ENCODE results near the gene CYTH3. TPM values are rescaled to one million over a fixed set of nuclear protein-coding genes. Genes with fewer than 3 reads are reported as not detected.

Gene CYTH3
- total and polyA plus RNA-seq, 2 of the 13 experiments (the other 11 are each of a cell fraction or from before 2014, with no cell fraction given): 3.1 to 3.8 TPM

DNA sequence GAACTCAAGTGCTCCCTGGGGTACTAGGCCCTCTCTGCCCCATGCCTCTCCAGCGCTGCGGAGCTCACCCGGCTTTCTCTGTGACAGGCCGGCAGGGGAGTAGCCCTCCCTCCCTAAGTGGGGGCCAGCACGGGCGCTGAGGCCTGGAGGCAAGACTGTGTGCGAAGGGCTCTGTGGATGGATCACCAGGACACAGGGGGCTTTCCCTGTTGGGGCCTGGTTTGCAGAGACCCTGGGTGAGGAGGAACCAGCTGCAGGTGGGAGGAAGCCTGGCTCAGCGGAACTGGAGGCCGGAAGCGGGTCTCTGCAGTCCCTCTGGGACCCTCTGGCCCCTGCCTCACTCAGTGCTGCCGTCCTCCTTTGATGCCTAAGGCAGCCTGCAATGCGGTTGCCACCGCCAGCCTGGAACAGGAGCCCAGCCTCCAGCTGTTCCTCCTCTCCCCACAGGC lies 106.0 kb downstream of the CYTH3 start:
- TF ChIP-seq MTA3 (CRISPR knock-in tag; IDR thresholded peaks at IDR 0.05) (no peak), TMF1 (CRISPR knock-in tag; IDR thresholded peaks at IDR 0.05; ENCODE audit: low read depth) (no peak), ZNF550 (CRISPR knock-in tag; IDR thresholded peaks at IDR 0.05; ENCODE audit: borderline replicate concordance) (no peak), EED (CRISPR knock-in tag; IDR thresholded peaks at IDR 0.05) (no peak), SRF (IDR thresholded peaks at IDR 0.05; ENCODE audit: low read depth, low read length) (no peak), ELF3 (CRISPR knock-in tag; IDR thresholded peaks at IDR 0.05) (no peak), ZNF720 (CRISPR knock-in tag; IDR thresholded peaks at IDR 0.05) (no peak), WIZ (CRISPR knock-in tag; IDR thresholded peaks at IDR 0.05) (no peak), RBAK (CRISPR knock-in tag; IDR thresholded peaks at IDR 0.05) (no peak), SOX13 (IDR thresholded peaks at IDR 0.05) (no peak), SOX13 (CRISPR knock-in tag; conservative IDR thresholded peaks at IDR 0.05 in 1 of 2, IDR thresholded peaks at IDR 0.05 in 1 of 2) (no peak), CHCHD3 (CRISPR knock-in tag; IDR thresholded peaks at IDR 0.05) (no peak), GPBP1L1 (CRISPR knock-in tag; IDR thresholded peaks at IDR 0.05) (no peak), ZNF484 (CRISPR knock-in tag; IDR thresholded peaks at IDR 0.05; ENCODE audit: borderline replicate concordance, low read depth) (no peak), KLF15 (CRISPR knock-in tag; IDR thresholded peaks at IDR 0.05; ENCODE audit: borderline replicate concordance) (no peak), POLR2AphosphoS2 (IDR thresholded peaks at IDR 0.05; ENCODE audit: low read depth, low read length) (no peak), ZC3H13 (CRISPR knock-in tag; IDR thresholded peaks at IDR 0.05) (no peak), TBX2 (CRISPR knock-in tag; IDR thresholded peaks at IDR 0.05; ENCODE audit: borderline replicate concordance) (no peak)
- TF ChIP-seq, protein P1, sequence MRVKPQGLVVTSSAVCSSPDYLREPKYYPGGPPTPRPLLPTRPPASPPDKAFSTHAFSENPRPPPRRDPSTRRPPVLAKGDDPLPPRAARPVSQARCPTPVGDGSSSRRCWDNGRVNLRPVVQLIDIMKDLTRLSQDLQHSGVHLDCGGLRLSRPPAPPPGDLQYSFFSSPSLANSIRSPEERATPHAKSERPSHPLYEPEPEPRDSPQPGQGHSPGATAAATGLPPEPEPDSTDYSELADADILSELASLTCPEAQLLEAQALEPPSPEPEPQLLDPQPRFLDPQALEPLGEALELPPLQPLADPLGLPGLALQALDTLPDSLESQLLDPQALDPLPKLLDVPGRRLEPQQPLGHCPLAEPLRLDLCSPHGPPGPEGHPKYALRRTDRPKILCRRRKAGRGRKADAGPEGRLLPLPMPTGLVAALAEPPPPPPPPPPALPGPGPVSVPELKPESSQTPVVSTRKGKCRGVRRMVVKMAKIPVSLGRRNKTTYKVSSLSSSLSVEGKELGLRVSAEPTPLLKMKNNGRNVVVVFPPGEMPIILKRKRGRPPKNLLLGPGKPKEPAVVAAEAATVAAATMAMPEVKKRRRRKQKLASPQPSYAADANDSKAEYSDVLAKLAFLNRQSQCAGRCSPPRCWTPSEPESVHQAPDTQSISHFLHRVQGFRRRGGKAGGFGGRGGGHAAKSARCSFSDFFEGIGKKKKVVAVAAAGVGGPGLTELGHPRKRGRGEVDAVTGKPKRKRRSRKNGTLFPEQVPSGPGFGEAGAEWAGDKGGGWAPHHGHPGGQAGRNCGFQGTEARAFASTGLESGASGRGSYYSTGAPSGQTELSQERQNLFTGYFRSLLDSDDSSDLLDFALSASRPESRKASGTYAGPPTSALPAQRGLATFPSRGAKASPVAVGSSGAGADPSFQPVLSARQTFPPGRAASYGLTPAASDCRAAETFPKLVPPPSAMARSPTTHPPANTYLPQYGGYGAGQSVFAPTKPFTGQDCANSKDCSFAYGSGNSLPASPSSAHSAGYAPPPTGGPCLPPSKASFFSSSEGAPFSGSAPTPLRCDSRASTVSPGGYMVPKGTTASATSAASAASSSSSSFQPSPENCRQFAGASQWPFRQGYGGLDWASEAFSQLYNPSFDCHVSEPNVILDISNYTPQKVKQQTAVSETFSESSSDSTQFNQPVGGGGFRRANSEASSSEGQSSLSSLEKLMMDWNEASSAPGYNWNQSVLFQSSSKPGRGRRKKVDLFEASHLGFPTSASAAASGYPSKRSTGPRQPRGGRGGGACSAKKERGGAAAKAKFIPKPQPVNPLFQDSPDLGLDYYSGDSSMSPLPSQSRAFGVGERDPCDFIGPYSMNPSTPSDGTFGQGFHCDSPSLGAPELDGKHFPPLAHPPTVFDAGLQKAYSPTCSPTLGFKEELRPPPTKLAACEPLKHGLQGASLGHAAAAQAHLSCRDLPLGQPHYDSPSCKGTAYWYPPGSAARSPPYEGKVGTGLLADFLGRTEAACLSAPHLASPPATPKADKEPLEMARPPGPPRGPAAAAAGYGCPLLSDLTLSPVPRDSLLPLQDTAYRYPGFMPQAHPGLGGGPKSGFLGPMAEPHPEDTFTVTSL (CRISPR knock-in tag; IDR thresholded peaks at IDR 0.05; ENCODE audit: borderline replicate concordance): no peak
- CTCF ChIA-PET (ENCODE audit: low intra/inter-chr PET ratio, low total read pairs): no interaction called here
- H3K9ac ChIP-seq (ENCODE audit: insufficient read depth, low read depth, low read length): no peak overlapping the region
- no peaks in the 10 kb centered on the region for H3K79me2 ChIP-seq (ENCODE audit: insufficient read depth, low read length)
- DNase-seq (ENCODE audit: low spot score): no peak
- POLR2A ChIA-PET: no interaction called here
- H4K20me1 ChIP-seq (ENCODE audit: insufficient read depth, low read length): no peaks in the 10 kb centered on the region
- 81% methylated on average over 13 of the region's 13 CpGs for WGBS (ENCODE audit: low lambda C conversion rate)
- peak; percentile 36 for ATAC-seq
- no peak overlapping the region for H3K4me3 ChIP-seq (replicated peaks in 1 of 3; ENCODE audit: insufficient read depth in 1 of 3, low read depth in 2 of 3, low read length in 3 of 3)
- no peak overlapping the region for H3K4me2 ChIP-seq (ENCODE audit: low read depth, low read length)
- peaks cover 21% of the 10 kb centered on the region for H3K4me1 ChIP-seq (ENCODE audit: insufficient read depth, low read length)
- H2AFZ ChIP-seq (ENCODE audit: low read length): no peak overlapping the region
- in situ Hi-C loops (cut with HindIII; ENCODE audit: extremely low pct_ligation_motif_present, low pct_unique_long_range_greater_than_20kb) (loop anchor here (10.0 kb wide), 1 partner anchor 268 kb away; no protein-coding TSS in a partner anchor), intact Hi-C loops (cut with micrococcal nuclease; ENCODE audit: unreplicated experiment) (no loop called here)
- no peaks in the 10 kb centered on the region for H3K9me3 ChIP-seq (ENCODE audit: low read length)
- no peak overlapping the region for H3K27ac ChIP-seq (ENCODE audit: extremely low read length, insufficient read depth, low read length)
- no peaks in the 10 kb centered on the region for H3K27me3 ChIP-seq (ENCODE audit: control insufficient read depth in 1 of 2, insufficient read depth in 2 of 2, low read length in 2 of 2)
- BruUV-seq (replicated peaks): no TSS peak
- FAIRE-seq: no peak
- H3K36me3 ChIP-seq (replicated peaks in 1 of 2; ENCODE audit: control insufficient read depth in 1 of 2, insufficient read depth in 2 of 2, low read length in 2 of 2): peaks cover under 1 to 3% of the 10 kb centered on the region in 2 experiments; a peak in 1 of 5 replicates
